Right ventricle myocardium inferior (tissue), 1 donor: ENCODE data around the gene PTPRN2. TPM values are rescaled to one million over a fixed set of nuclear protein-coding genes. Genes with fewer than 3 reads are reported as not detected.
"Not testable (repeated sequence)": the region's sequence is repeated elsewhere in the genome, so short reads cannot be mapped to it uniquely, and the experiment has no call there.

Experiments
- ATAC-seq: fragments of 200-7000 bp; cut with Tn5 transposase; one replicate; pipeline ENCODE4 v1.9.1; 2020; ENCODE audit warnings: mild to moderate bottlenecking, moderate library complexity
- DNase-seq: peaks from one replicate; pipeline ENCODE4 v3.0.0; 2021; ENCODE audit errors: missing footprints
- intact Hi-C: fragments of 100-400 bp; cut with DNase I; formaldehyde crosslinking; loops from one replicate; pipeline ENCODE4 v1.11.0; 2022
- total RNA-seq: library from RNA; stranded (reverse); fragmentation: NEBNext Ultra II Directional; extraction: Animal tissue kit (Norgen Biotek cat#: 25700); gene quantifications from one replicate; pipeline ENCODE4 v1.2.1, GENCODE V29; 2021
- donor health status: DM: no; HTN: yes; CAD: no; lungs with severe emphysema.

The PTPRN2 gene
- total RNA-seq, 1 donor from 2014 or later, result 1.6 TPM

DNA sequence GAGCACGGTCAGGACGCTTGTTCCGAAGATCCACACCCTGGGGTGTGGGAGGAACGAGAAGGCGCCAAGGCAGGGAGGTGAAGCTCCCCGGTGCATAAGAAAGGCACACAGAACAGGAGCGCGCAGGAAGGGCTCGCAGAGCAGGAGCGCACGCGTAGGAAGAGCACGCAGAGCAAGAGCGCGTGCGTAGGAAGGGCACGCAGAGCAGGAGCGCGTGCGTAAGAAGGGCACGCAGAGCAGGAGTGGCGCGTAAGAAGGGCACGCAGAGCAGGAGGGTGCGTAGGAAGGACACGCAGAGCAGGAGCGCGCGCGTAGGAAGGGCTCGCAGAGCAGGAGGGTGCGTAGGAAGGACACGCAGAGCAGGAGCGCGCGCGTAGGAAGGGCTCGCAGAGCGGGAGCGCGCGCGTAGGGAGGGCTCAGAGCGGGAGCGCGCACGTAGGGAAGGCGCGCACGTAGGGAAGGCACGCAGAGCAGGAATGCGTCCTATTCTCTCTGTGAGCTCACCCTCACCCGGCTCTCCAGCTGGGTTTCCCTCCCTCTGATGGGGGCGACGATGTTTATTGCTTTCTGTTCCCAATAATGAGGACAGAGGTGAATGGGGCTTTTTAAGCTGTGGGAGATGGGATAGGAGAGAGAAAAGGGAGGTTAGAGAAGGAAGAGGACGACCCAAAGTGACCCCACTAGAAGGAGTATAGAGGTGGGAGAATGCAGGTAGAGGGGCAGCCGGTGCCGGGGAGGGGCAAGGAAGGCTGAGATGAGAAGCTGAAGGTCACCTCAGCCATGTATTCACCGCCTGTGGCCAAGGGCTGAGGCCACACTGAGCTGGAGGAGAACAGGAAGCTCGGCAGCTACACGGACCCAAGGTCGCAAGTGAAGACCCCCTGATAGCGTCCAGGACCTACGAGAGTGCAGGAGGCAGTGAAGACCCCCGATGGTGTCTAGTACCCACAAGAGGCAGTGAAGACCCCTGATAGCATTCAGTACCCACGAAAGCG lies 423.2 kb downstream of the PTPRN2 start:
- ATAC-seq, result no peak
- intact Hi-C loops, result no loop called here
- DNase-seq, result no peak

GRCh38 chr7:158161194-158161593 lies 426.4 kb downstream of the PTPRN2 start:
- intact Hi-C loops, result no loop called here
- no peak for ATAC-seq
- no peak for DNase-seq

DNA sequence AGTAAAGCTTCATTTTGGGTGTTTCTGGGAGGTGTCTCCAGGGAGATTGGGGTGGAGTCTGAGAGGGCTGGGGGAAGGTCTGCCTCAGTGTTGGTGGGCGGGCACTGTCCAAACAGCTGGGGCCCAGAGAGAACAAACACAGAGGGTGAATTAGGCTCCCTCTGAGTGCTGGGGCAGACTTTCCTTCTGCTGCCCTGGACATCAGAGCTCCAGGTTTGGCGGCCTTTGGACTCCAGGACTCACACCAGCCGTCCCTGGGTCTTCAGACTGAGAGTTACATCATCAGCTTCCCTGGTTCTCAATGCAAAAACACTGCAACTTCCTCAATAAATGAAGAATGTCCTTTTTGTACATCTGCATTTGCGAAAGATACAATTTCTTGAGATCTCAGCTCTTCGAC lies 427.4 kb downstream of the PTPRN2 start:
- ATAC-seq, result no peak
- DNase-seq, result no peak
- intact Hi-C loops, result no loop called here

DNA sequence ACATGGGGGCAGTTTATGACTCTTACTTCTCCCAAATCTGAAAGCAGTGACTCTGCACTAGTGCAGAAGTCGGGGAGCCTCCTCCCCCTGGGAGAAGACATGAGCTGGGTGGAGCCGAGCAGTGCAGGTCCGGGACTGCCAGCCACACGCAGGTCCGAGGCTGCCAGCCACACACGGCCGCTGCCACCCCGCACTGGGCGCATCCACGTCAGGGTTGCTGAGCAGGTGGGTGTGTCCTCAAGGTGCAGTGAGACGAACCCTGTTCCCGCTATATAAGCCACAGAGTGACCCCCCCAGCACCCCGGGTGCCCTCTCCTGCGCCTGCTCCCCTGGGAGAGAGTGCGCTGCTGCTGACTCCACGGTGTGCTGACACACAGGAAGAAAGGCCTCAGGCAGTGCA lies 430.2 kb downstream of the PTPRN2 start:
- ATAC-seq (no peak), DNase-seq (no peak)
- intact Hi-C loops, result no loop called here

DNA sequence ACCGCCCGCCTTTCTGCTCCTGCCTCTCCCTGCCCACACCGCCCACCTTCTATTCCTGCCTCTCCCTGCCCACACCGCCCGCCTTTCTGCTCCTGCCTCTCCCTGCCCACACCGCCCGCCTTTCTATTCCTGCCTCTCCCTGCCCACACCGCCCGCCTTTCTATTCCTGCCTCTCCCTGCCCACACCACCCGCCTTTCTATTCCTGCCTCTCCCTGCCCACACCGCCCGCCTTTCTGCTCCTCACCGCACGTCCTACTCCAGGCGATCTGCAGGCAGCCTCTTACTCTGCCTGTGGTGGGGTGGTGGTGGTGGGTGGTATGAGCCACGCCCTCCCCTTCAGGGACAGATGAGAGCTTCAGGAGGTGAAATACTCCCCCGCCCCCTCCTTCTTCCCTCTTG lies 436.4 kb downstream of the PTPRN2 start:
- DNase-seq, ATAC-seq, intact Hi-C loops: not testable (repeated sequence)

GRCh38 chr7:158150234-158150633 lies 437.4 kb downstream of the PTPRN2 start:
- DNase-seq (no peak), ATAC-seq (no peak)
- intact Hi-C loops, result no loop called here

DNA sequence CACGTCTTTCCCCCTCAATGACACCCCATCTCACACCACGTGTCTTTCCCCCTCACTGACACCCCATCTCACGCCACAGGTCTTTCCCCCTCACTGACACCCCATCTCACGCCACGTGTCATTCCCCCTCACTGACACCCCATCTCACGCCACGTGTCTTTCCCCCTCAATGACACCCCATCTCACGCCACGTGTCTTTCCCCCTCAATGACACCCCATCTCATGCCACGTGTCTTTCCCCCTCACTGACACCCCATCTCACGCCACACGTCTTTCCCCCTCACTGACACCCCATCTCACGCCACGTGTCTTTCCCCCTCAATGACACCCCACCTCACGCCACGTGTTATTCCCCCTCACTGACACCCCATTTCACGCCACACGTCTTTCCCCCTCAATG lies 440.2 kb downstream of the PTPRN2 start:
- ATAC-seq, DNase-seq, intact Hi-C loops: not testable (repeated sequence)

- intact Hi-C loops, result no loop called here
- DNase-seq (no peak), ATAC-seq (no peak)
These were observed 442.3 kb downstream of the PTPRN2 start for GRCh38 chr7:158145370-158145769.

GRCh38 chr7:158143196-158144120 lies 444.2 kb downstream of the PTPRN2 start:
- ATAC-seq (no peak), DNase-seq (no peak)
- intact Hi-C loops, result no loop called here

- no peak for ATAC-seq
- intact Hi-C loops, result no loop called here
These were observed 445.0 kb downstream of the PTPRN2 start for GRCh38 chr7:158142657-158143056.

DNA sequence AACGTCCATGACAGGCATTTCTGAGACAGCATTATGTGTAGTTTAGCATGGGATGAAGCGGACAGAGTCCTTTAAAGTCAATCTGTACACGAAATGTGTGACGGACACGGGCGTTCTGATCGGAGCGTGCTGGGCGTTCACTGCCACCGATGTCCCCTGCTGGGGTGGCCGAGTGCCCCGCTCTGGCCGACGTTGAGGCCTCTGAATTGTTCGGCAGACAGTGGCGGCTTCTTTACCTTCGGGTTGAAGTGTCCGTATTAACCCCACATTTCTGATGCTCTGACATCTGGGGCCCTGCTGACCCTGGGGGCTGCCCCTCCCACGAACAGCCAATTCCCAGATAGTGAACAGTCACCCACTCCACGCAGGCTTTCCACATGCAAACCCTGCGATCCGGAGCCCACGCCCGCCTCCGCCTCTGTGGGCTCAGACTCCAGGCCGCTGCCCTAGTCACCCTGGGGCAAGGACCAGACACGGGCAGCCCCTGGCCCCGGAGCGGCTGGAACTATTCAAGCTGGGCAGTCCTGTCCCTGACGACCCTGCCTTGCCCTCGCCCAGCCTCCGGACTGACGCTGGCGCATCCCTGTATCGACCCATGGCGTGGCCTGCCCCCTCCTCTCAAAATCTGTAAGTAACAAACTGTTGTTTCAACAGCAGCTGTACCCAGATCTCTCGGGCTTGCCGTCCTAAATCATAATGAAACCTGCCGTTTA lies 445.7 kb downstream of the PTPRN2 start:
- DNase-seq (no peak), ATAC-seq (no peak)
- intact Hi-C loops, result no loop called here

More at GRCh38 chr7:158142657-158143056, 445.0 kb downstream of the PTPRN2 start:
- no peak for DNase-seq

GRCh38 chr7:158141221-158141582 lies 446.4 kb downstream of the PTPRN2 start:
- ATAC-seq (no peak), DNase-seq (no peak)
- intact Hi-C loops, result no loop called here

DNA sequence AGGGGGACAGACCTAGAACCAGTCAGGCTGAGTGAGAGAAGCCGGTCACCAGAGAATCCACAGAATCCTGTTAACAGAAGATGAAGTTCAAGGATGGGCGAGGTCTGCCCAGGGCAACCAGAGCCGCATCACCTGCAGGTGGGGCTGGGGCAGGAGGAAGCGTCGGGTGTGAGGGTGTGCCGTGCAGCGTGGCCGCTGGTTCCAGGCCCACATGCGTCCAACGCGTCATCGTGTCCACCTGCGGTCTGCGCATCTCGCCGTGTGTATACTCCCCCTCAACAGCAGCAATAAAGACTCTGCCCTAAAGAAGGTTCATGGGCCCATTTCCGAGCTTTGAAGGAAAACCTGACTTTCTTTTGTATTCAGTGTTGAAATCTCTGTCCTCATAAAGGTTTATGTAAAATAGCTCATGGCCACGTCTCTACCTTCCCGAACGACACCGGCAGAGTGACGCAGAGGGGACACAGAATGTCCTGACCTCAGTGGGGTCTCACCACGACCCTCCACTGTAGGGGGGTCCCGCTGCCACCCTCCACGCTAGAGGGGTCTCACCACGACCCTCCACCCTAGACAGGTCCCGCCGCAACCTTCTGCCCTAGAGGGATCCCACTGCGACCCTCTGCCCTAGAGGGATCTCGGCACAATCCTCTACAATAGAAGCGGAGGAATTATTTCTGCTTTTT lies 446.9 kb downstream of the PTPRN2 start:
- no peak for ATAC-seq
- DNase-seq, result no peak
- intact Hi-C loops, result no loop called here

DNA sequence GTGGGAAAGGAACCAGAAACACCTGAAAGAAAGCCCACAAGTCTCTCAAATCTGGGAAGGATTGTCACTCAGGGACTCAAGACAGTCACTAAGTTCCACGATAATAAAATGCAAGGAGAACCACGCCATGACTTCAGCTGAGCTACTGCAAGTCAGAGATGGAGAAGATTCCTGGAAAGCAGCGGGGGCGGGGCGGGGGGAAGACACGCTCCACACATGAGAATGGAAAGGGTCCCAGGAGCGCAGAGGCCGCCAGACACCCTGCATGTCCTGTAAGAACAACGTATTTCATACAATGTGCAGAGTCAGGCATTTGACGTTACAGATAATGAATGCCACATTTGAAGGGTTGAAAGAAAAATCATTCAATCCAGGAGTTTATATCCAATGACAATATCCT lies 448.1 kb downstream of the PTPRN2 start:
- intact Hi-C loops, result no loop called here
- ATAC-seq (no peak), DNase-seq (no peak)

- intact Hi-C loops, result no loop called here
- no peak for DNase-seq
- no peak for ATAC-seq
These were observed 449.4 kb downstream of the PTPRN2 start for GRCh38 chr7:158138329-158138597.

DNA sequence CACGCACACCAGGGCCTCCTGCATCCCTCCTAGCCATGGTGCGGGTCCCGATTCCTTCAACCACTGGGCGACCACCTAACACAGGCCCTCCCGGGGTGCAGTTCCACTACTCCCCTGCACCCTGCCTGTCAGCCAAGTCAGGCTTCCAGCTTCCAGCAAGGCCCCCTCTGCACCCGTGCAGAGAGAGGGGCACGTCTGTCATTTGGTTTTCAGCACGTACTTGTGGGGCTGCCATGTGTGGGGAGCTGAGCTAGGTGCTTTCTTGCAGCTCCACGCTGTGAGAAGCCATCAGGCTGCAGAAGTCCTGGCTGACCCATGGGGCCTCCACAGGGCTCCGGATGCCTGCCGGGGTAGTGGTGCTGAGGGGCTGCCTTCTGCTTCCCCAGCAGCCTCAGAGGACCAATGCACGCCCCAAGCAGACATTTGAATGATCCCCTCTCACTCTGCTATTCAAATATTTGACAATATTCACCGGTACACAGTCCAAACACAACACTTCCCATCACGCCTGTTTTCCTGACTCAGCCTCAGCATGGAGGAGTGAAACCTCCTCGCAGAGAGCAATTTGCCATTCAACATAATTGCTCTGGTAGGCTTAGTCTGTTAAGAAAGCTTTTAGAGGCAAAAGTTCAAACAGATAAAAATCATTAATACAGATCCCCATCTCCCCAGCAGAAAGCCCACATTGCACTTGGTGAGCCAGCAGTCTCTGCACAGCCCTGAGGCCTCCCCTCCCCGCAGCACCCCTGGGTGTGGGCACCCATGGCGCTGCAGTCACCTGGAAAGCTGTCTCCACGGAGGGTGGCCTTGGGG lies 449.9 kb downstream of the PTPRN2 start:
- no peak for DNase-seq
- no peak for ATAC-seq
- intact Hi-C loops, result no loop called here

GRCh38 chr7:158135931-158136330 lies 451.7 kb downstream of the PTPRN2 start:
- no peak for ATAC-seq
- no peak for DNase-seq
- intact Hi-C loops, result no loop called here

- ATAC-seq (no peak), DNase-seq (no peak)
- intact Hi-C loops, result no loop called here
These were observed 452.8 kb downstream of the PTPRN2 start for GRCh38 chr7:158134824-158135223.
